ENCODE data around the gene SRGAP2B.
"Not testable (repeated sequence)": the region's sequence is repeated elsewhere in the genome, so short reads cannot be mapped to it uniquely, and the experiment has no call there.

SRGAP2B gene

GRCh38 chr1:144995833-144996410 is 99.2 kb downstream of the SRGAP2B start:
- H3K27ac ChIP-seq = not testable (repeated sequence)

- not testable (repeated sequence) for H3K27ac ChIP-seq
Measured at GRCh38 chr1:144992915-144993314, 102.2 kb downstream of the SRGAP2B start.

GRCh38 chr1:144990611-144991010 is 104.5 kb downstream of the SRGAP2B start:
- not testable (repeated sequence) for H3K27ac ChIP-seq

- not testable (repeated sequence) for H3K27ac ChIP-seq
Measured at GRCh38 chr1:144987131-144987530, 108.0 kb downstream of the SRGAP2B start.

- not testable (repeated sequence) for H3K27ac ChIP-seq
Measured at GRCh38 chr1:144986171-144986860, 108.8 kb downstream of the SRGAP2B start.

GRCh38 chr1:144985550-144986170 is 109.5 kb downstream of the SRGAP2B start:
- not testable (repeated sequence) for H3K27ac ChIP-seq

- not testable (repeated sequence) for H3K27ac ChIP-seq
Measured at GRCh38 chr1:144982802-144983525, 112.2 kb downstream of the SRGAP2B start.

GRCh38 chr1:144981157-144981556 is 114.0 kb downstream of the SRGAP2B start:
- H3K27ac ChIP-seq = not testable (repeated sequence)

GRCh38 chr1:144979960-144980595 is 115.0 kb downstream of the SRGAP2B start:
- H3K27ac ChIP-seq = not testable (repeated sequence)

- H3K27ac ChIP-seq = not testable (repeated sequence)
Measured at GRCh38 chr1:144977856-144978255, 117.3 kb downstream of the SRGAP2B start.

GRCh38 chr1:144971936-144972335 is 123.2 kb downstream of the SRGAP2B start:
- not testable (repeated sequence) for H3K27ac ChIP-seq

GRCh38 chr1:144966488-144966887 is 128.6 kb downstream of the SRGAP2B start:
- not testable (repeated sequence) for H3K27ac ChIP-seq

- not testable (repeated sequence) for H3K27ac ChIP-seq
Measured at GRCh38 chr1:144964765-144965164, 130.4 kb downstream of the SRGAP2B start.

- H3K27ac ChIP-seq = not testable (repeated sequence)
Measured at GRCh38 chr1:144964186-144964585, 130.9 kb downstream of the SRGAP2B start.

GRCh38 chr1:144963571-144963970 is 131.6 kb downstream of the SRGAP2B start:
- not testable (repeated sequence) for H3K27ac ChIP-seq

GRCh38 chr1:144961604-144962583 is 133.2 kb downstream of the SRGAP2B start:
- not testable (repeated sequence) for H3K27ac ChIP-seq

GRCh38 chr1:144960929-144961488 is 134.1 kb downstream of the SRGAP2B start:
- not testable (repeated sequence) for H3K27ac ChIP-seq

GRCh38 chr1:144948390-144948789 is 146.7 kb downstream of the SRGAP2B start:
- H3K27ac ChIP-seq = not testable (repeated sequence)

- H3K27ac ChIP-seq = not testable (repeated sequence)
Measured at GRCh38 chr1:144947495-144947894, 147.6 kb downstream of the SRGAP2B start.
